Measurements from ENCODE around the gene NAP1L5. TPM values are rescaled to one million over a fixed set of nuclear protein-coding genes. Genes with fewer than 3 reads are reported as not detected.

NAP1L5 gene
- total RNA-seq, 1 experiment from 2014 or later, result 1.8 TPM

GRCh38 chr4:88732714-88733368, 35.2 kb upstream of the NAP1L5 start:
- POLR2A ChIA-PET, result no interaction called here

More at GRCh38 chr4:88732714-88733368, 35.2 kb upstream of the NAP1L5 start:
- ChIA-PET CTCF (no interaction called here), RAD21 (ENCODE audit: low non-redundant PET in 1 of 2, low total read pairs in 2 of 2, uncharacterized antibody in 2 of 2, unreplicated experiment in 2 of 2) (no interaction called here)
- intact Hi-C loops (cut with micrococcal nuclease), result no loop called here
- Histone ChIP-seq H3K4me3 (replicated peaks in 1 of 2; ENCODE audit: low read depth in 1 of 2, low read length in 2 of 2) (no peak overlapping the region), H3K36me3 (ENCODE audit: control insufficient read depth in 1 of 2, insufficient read depth in 2 of 2, low read length in 2 of 2) (peaks cover 0 to 7% of the 10 kb centered on the region in 2 experiments; a peak in 1 of 4 replicates), H3K9me2 (ENCODE audit: insufficient read depth) (no peaks in the 10 kb centered on the region), H3K4me1 (ENCODE audit: control insufficient read depth in 1 of 2, insufficient read depth in 2 of 2, low read length in 2 of 2) (no peaks in the 10 kb centered on the region), H3K27me3 (ENCODE audit: insufficient read depth, low read length) (no peaks in the 10 kb centered on the region), H3K4me2 (ENCODE audit: low read length) (no peak overlapping the region), H2AFZ (ENCODE audit: low read depth, low read length, poor library complexity, severe bottlenecking) (no peak overlapping the region), H3K27ac (ENCODE audit: low read depth, low read length) (no peak overlapping the region), H3K9ac (ENCODE audit: low read length) (no peak overlapping the region), H4K20me1 (ENCODE audit: insufficient read depth) (no peaks in the 10 kb centered on the region), H3K79me2 (ENCODE audit: insufficient read depth, low read length) (no peaks in the 10 kb centered on the region), H3K9me3 (ENCODE audit: control insufficient read depth in 1 of 2, insufficient read depth in 1 of 2, low read depth in 1 of 2, low read length in 2 of 2) (no peaks in the 10 kb centered on the region)
- no peak for TF ChIP-seq ATF3 (IDR thresholded peaks at IDR 0.05)
- no peak for TF ChIP-seq SIN3A (IDR thresholded peaks at IDR 0.05; ENCODE audit: low read depth)
- TF ChIP-seq EZH2 (IDR thresholded peaks at IDR 0.05), result no peak
- TF ChIP-seq RAD21 (IDR thresholded peaks at IDR 0.05; ENCODE audit: low read depth), result no peak
- TF ChIP-seq FOSL1 (IDR thresholded peaks at IDR 0.05; ENCODE audit: low read depth), result no peak
- TF ChIP-seq CEBPB (IDR thresholded peaks at IDR 0.05; ENCODE audit: low read depth), result no peak
- no peak for TF ChIP-seq POLR2AphosphoS5 (IDR thresholded peaks at IDR 0.05; ENCODE audit: low read depth, low read length)
- TF ChIP-seq REST (IDR thresholded peaks at IDR 0.05; ENCODE audit: low read depth), result no peak
- no peak for TF ChIP-seq YY1 (IDR thresholded peaks at IDR 0.05; ENCODE audit: extremely low read depth, insufficient replicate concordance, low read depth, low read length)
- TF ChIP-seq ZNF274 (IDR thresholded peaks at IDR 0.05; ENCODE audit: low read depth, low read length), result no peak
- TF ChIP-seq EZH2phosphoT487 (IDR thresholded peaks at IDR 0.05; ENCODE audit: borderline replicate concordance), result no peak
- no peak for TF ChIP-seq CTCF (IDR thresholded peaks at IDR 0.05 in 2 of 3, conservative IDR thresholded peaks at IDR 0.05 in 1 of 3; ENCODE audit: borderline replicate concordance in 1 of 3, insufficient read depth in 1 of 3, low read depth in 2 of 3, low read length in 2 of 3)
- TF ChIP-seq ZBTB33 (IDR thresholded peaks at IDR 0.05; ENCODE audit: extremely low read depth, insufficient replicate concordance, low read length), result no peak
- no peak for TF ChIP-seq SRF (IDR thresholded peaks at IDR 0.05; ENCODE audit: low read depth)
- ATAC-seq, result no peak
- BruUV-seq (replicated peaks), result no TSS peak
- no peak for DNase-seq (ENCODE audit: low read depth, low spot score)

Measured in HCT116 (cell line).